IPS DF 6.9 (cell line): Measurements from ENCODE around the gene EVL.

Experiments
- DNase-seq: peaks from one replicate; pipeline ENCODE4 v3.0.0-alpha.2; 2013; ENCODE audit warnings: low read depth, low spot score
- H3K27ac ChIP-seq: one replicate; pipeline ENCODE4 v1.5.1; 2013; ENCODE audit warnings: low read length, control low read depth
- H3K27me3 ChIP-seq: 2 replicates; pipeline ENCODE4 v1.6.1; 2013; ENCODE audit warnings: mild to moderate bottlenecking, low read length; ENCODE audit not compliant: control insufficient read depth, insufficient read depth
- H3K36me3 ChIP-seq: 2 replicates; pipeline ENCODE4 v1.6.1; 2013; ENCODE audit warnings: low read length; ENCODE audit not compliant: control insufficient read depth, insufficient read depth
- H3K4me1 ChIP-seq: 2 replicates; pipeline ENCODE4 v1.6.1; 2013; ENCODE audit warnings: low read length; ENCODE audit not compliant: control insufficient read depth, insufficient read depth
- H3K4me3 ChIP-seq: 2 replicates; pipeline ENCODE4 v1.5.1; 2013; ENCODE audit warnings: mild to moderate bottlenecking, low read length
- H3K9me3 ChIP-seq: 2 replicates; pipeline ENCODE4 v1.6.1; 2013; ENCODE audit warnings: low read length, inconsistent platforms; ENCODE audit not compliant: control insufficient read depth, insufficient read depth
- WGBS: extraction: QIAGEN DNeasy Blood & Tissue Kit; methylation state at CpG from one replicate; pipeline ENCODE4 v1.1.7; 2013; ENCODE audit warnings: mixed read lengths, missing lambda C conversion rate; ENCODE audit not compliant: insufficient read length, insufficient coverage; 5-methylcytosine and 5-hydroxymethylcytosine counted together

The EVL gene

DNA sequence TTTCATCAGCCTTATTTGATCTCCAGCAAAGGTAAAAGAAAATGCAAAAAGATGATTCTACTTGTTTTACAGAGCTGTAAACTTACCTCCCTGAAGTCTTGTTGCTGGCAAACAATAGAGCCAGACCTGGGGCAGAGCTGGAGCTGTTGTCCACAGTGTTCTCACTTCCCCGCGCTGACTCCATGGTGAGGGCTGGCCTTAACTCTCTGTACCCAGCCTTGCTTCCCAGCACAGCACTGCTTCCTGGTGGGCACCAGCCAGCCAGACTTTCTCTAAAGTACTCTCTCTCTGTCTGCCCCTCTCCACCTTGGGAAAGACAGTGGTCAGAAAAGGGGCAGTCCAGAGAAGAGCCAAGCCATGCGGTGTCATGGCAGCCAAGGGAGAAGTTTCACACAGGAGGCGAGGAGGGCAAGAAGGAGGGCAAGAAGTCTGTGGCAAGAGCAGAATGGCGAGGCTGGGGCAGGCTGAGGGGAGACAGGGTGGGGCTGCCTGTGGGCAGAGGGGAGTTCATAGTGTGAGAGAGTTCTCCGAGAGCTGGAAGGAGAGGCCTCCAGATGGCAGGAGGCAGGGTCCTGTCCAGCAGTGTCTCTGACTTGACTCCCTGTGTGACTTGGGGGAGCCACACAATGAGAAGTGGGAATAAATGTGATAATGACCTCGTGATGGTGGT is 9.3 kb downstream of the EVL start:
- Histone ChIP-seq H3K4me1 (no peaks in the 10 kb centered on the region), H3K4me3 (no peak overlapping the region), H3K36me3 (no peaks in the 10 kb centered on the region), H3K27me3 (no peaks in the 10 kb centered on the region), H3K9me3 (no peaks in the 10 kb centered on the region), H3K27ac (no peak overlapping the region)
- DNase-seq, result no peak
- WGBS, result no CpG with 5 or more reads among the region's 7 CpGs

DNA sequence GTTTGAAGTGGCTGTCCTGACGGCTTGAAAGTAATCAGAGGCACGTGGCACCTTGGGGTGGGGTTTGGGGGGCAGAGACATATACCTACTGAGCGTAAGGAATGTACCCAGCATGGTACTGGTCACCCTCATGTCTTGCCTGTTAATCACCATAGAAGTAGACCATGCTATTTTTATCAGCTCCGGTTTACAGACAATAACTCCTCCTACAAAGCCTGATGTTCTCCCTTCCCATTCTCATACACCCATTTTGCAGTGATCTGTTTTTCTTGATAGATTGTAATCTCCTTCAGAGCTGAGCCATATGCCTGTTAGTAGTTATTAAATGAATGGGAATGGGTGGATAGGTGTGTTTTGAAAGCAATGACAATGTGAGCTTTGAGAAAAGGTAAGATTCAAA is 10.5 kb downstream of the EVL start:
- Histone ChIP-seq H3K4me1 (no peaks in the 10 kb centered on the region), H3K36me3 (no peaks in the 10 kb centered on the region), H3K27me3 (no peaks in the 10 kb centered on the region), H3K4me3 (no peak overlapping the region), H3K9me3 (no peaks in the 10 kb centered on the region), H3K27ac (no peak overlapping the region)
- no peak for DNase-seq
- no CpG with 5 or more reads among the region's 4 CpGs for WGBS

DNA sequence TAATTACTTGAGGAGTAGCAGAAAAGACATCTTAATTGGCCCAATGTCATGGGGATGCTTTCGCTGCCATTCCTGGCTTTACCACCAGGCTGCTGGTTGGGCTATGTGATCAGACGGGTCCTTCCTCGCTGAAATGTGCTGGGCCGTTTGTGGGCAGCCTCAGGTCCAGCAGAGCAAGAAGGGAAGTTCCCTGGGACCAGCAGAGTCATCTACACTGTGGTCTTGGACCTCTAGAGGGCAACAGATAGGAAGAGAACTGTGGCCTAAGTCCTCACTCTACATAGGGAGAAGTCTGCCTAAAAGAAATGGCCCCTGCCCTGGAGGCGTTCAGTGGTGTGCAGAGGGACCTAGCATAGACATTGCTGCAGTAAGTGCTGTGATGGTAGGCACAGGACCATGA is 10.9 kb downstream of the EVL start:
- Histone ChIP-seq H3K36me3 (no peaks in the 10 kb centered on the region), H3K9me3 (no peaks in the 10 kb centered on the region), H3K4me3 (no peak overlapping the region), H3K27ac (no peak overlapping the region), H3K4me1 (no peaks in the 10 kb centered on the region), H3K27me3 (no peaks in the 10 kb centered on the region)
- no CpG with 5 or more reads among the region's 5 CpGs for WGBS
- DNase-seq, result no peak

DNA sequence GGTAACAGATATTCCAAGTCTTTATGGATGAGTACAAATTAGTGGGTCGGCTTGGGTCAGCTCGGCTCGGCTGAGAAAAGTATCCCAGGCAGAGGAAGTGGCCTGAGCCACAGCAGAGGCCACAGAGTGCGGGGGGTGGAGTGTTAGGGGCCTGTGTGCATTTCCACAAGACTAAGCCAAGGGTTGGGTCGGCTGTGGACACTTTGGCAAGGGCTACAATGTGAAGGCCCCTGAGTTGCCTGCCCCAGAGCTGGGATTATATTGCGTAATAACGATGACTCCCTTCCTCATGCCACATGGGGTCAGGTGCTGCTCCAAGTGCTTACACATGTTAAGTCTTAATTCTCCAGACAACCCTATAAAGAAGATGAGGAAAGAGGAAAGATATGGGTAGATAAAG is 11.4 kb downstream of the EVL start:
- Histone ChIP-seq H3K4me1 (no peaks in the 10 kb centered on the region), H3K4me3 (no peak overlapping the region), H3K27me3 (no peaks in the 10 kb centered on the region), H3K9me3 (no peaks in the 10 kb centered on the region), H3K27ac (no peak overlapping the region), H3K36me3 (no peaks in the 10 kb centered on the region)
- no CpG with 5 or more reads among the region's 7 CpGs for WGBS
- DNase-seq, result no peak

DNA sequence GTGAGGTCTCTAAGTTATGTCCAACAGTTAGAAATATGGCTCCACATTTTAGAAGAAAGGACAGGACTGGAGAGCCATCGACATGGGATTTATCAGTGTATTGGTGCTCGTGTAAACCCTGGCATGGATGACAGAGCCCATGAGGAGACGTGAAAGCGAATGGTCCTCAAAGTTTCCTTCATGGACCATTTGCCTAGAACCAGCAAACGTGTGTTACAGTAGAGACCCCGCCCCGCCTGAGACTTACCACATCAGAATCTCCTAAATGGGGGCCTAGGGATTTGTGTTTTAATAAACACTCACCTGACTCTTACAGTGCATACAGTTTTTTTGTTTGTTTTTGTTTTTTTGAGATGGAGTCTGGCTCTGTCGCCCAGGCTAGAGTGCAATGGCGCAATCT is 12.2 kb downstream of the EVL start:
- Histone ChIP-seq H3K4me1 (no peaks in the 10 kb centered on the region), H3K9me3 (no peaks in the 10 kb centered on the region), H3K4me3 (no peak overlapping the region), H3K27me3 (no peaks in the 10 kb centered on the region), H3K36me3 (no peaks in the 10 kb centered on the region), H3K27ac (no peak overlapping the region)
- no CpG with 5 or more reads among the region's 9 CpGs for WGBS
- no peak for DNase-seq

DNA sequence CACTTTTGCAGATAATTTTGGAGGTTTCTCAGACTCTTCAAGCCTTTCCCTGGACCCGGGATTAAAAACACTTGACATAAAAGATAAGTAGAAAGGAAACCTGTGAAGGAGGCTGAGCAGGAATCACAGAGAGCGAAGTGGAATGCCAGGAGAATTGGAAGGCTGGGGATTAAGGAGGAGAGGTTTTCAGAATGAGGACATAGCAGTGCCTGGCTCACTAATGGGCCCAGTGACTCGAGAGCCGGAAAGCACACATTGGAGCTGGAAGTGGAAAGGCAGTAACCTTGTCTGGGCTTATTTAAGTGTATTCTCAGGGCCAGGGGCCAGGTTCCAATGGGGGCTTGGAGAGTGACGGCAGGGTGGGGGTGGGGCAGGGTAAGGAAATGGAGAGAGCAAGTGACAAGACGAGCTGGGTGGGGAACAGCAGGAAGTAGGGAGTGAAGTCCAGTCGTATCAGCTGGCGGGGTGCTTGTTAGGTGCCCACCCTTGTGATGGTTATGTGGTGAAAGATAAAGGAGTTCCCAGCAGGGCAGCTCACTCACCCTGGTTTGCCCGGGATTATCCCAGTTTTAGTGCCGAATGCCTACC is 13.1 kb downstream of the EVL start:
- Histone ChIP-seq H3K36me3 (no peaks in the 10 kb centered on the region), H3K27me3 (no peaks in the 10 kb centered on the region), H3K4me3 (no peak overlapping the region), H3K27ac (no peak overlapping the region), H3K9me3 (no peaks in the 10 kb centered on the region), H3K4me1 (no peaks in the 10 kb centered on the region)
- DNase-seq, result no peak
- no CpG with 5 or more reads among the region's 10 CpGs for WGBS

DNA sequence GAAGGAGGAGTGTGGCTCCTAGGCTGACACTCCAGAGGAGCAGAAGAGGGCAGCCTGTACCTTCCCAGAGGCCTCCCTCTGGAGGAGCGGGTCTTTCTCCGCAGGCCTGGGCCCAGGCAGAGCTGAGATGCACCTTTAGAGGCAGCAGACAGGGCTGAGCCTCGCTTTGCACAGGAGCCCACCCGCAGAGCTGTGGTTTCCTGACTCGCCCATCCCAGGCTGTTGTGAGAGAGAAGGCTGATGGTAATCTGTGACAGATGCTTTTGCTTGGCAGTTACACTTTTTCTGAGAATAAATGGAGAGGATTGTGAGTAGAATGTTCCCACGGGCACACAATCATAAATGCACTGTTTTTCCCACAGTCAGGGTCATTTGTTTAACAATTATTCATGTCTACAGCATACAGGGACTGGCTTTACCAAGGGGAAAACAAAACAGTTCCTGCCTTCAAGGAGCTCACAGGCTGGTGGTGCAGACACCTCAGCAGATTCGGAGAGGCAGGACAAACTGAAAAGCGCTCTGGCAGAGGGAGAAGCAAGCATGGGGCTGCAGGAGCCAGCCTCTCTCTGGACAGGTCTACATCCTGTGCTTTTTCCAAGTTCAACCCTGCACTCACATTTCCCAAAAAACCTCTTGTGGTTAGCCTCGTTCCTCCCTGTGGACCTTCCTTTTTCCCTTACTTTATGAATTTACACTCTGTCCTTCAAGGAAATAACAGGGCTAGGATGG is 13.9 kb downstream of the EVL start:
- no peak for DNase-seq
- Histone ChIP-seq H3K36me3 (no peaks in the 10 kb centered on the region), H3K9me3 (no peaks in the 10 kb centered on the region), H3K4me1 (no peaks in the 10 kb centered on the region), H3K27me3 (no peaks in the 10 kb centered on the region), H3K27ac (no peak overlapping the region), H3K4me3 (no peak overlapping the region)
- WGBS, result no CpG with 5 or more reads among the region's 9 CpGs

DNA sequence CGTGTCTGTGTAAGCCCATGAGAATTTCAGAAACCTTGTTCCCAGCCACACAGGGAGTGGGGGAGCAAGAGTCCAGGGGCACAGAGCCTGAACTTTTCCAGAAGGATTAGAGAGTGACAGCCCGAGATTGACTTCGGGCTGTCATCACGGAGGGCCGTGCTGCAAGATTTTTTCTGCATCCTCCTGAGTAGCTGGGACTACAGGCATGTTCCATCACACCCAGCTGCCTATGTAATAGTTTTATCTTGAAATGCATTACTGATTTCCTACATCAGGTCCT is 14.4 kb downstream of the EVL start:
- no peak for DNase-seq
- Histone ChIP-seq H3K27me3 (no peaks in the 10 kb centered on the region), H3K4me1 (no peaks in the 10 kb centered on the region), H3K27ac (no peak overlapping the region), H3K9me3 (no peaks in the 10 kb centered on the region), H3K4me3 (no peak overlapping the region), H3K36me3 (no peaks in the 10 kb centered on the region)
- WGBS, result no CpG with 5 or more reads among the region's 5 CpGs

DNA sequence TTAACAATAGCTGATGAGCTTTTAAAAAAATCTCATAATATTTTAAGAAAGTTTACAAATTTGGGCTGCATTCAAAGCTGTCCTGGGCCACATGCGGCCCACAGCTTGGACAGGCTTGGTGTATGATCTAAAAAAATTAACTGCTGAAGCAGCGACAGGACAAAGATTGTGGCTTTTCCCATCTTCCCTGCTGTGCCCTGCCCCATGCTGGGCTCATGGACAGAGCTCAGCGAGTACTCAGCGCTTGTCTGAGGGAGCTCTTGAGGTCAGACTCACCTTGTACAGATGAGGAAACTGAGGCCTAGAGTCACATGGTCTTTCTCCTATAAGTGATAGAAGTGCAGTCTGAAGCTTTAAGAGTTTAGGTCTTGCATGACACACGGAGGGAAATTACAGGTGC is 15.0 kb downstream of the EVL start:
- no peaks in the 10 kb centered on the region for H3K36me3 ChIP-seq
- no CpG with 5 or more reads among the region's 5 CpGs for WGBS
- no peak overlapping the region for H3K4me3 ChIP-seq
- DNase-seq, result no peak
- no peaks in the 10 kb centered on the region for H3K9me3 ChIP-seq
- H3K27me3 ChIP-seq, result no peaks in the 10 kb centered on the region
- H3K4me1 ChIP-seq, result no peaks in the 10 kb centered on the region
- H3K27ac ChIP-seq, result no peak overlapping the region

DNA sequence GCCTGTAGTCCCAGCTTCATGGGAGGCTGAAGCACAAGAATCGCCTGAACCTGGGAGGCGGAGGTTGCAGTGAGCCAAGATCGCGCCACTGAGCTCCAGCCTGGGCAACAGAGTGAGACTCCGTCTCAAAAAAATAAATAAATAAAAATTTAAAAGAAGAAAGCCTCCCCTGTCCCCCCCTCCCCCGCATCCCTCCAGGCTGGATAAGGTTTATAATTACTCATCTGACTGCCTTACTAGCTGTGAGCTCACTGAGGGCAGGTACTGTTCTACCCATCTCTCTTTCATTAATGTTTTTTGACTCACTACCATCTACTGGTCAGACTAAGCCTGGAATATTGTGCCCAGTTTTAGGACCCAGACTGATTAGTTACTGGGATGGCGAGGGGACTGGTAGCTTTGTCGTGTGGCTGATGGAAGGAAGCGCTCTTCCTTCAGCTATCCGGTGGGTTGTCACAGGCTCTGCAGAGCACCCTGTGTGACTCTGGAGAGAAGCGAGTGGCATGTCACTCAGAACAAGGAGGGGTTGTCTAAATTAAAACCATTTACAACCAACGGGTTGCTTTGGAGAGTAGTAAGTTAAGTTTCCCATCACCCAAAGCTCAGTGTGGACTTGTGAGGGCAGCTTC is 16.9 kb downstream of the EVL start:
- Histone ChIP-seq H3K9me3 (no peaks in the 10 kb centered on the region), H3K36me3 (no peaks in the 10 kb centered on the region), H3K4me1 (no peaks in the 10 kb centered on the region), H3K27me3 (no peaks in the 10 kb centered on the region), H3K4me3 (no peak overlapping the region), H3K27ac (no peak overlapping the region)
- DNase-seq, result no peak
- WGBS, result no CpG with 5 or more reads among the region's 12 CpGs
